Panc1 (cell line): ENCODE results near the gene CPAMD8. TPM values are rescaled to one million over a fixed set of nuclear protein-coding genes. Genes with fewer than 3 reads are reported as not detected.

ENCODE experiments used
- ATAC-seq: fragments of 200-7000 bp; cut with Tn5 transposase; 2 replicates; pipeline ENCODE4 v1.9.1; 2020; ENCODE audit warnings: mild to moderate bottlenecking, moderate library complexity
- BruUV-seq: library from RNA; stranded (reverse); fragments of 400-500 nt; replicated peaks from 2 replicates; lab custom pipeline; 2021; lab: Mats Ljungman, UMichigan
- CTCF ChIA-PET: fragments of 300-600 bp; sonication (Branson Sonifier 250); formaldehyde crosslinking; loops from one replicate; lab custom pipeline; 2022; ENCODE audit warnings: antibody characterized with exemption; lab: Charles Lee
- POLR2A ChIA-PET: fragments of 300-600 bp; sonication (Branson Sonifier 250); formaldehyde crosslinking; loops from one replicate; lab custom pipeline; 2022; ENCODE audit warnings: antibody characterized with exemption; lab: Charles Lee
- DNase-seq: peaks from one replicate; pipeline ENCODE4 v3.0.0-alpha.2; 2010; ENCODE audit warnings: low read depth, low spot score
- H3K27ac ChIP-seq: 2 replicates; pipeline ENCODE4 v1.5.1; 2011; ENCODE audit warnings: mild to moderate bottlenecking, low read length, inconsistent platforms
- H3K27me3 ChIP-seq: fragments of 200-500 bp; sonication (Bioruptor generic); 2 replicates; pipeline ENCODE4 v1.6.0; 2014; ENCODE audit warnings: low read length, inconsistent platforms; ENCODE audit not compliant: control insufficient read depth, insufficient read depth
- H3K36me3 ChIP-seq: fragments of 200-500 bp; sonication (Bioruptor generic); 2 replicates; pipeline ENCODE4 v1.5.1; 2014; ENCODE audit warnings: inconsistent platforms, mild to moderate bottlenecking, low read length, moderate library complexity; ENCODE audit not compliant: control insufficient read depth, insufficient read depth
- H3K4me1 ChIP-seq: 2 replicates; pipeline ENCODE4 v1.5.1; 2011; ENCODE audit warnings: inconsistent platforms, mild to moderate bottlenecking, low read length, moderate library complexity; ENCODE audit not compliant: control insufficient read depth, insufficient read depth
- H3K4me3 ChIP-seq, 2 experiments: 2 replicates each; pipeline ENCODE4 v1.5.1; 2011 to 2012; ENCODE audit warnings: low read depth in 2 of 2, low read length in 2 of 2, mild to moderate bottlenecking in 2 of 2, inconsistent platforms in 1 of 2, moderate library complexity in 1 of 2
- H3K9me3 ChIP-seq: fragments of 200-500 bp; sonication (Bioruptor generic); 2 replicates; pipeline ENCODE4 v1.5.1; 2014; ENCODE audit warnings: low read depth, mild to moderate bottlenecking, inconsistent platforms, low read length, moderate library complexity; ENCODE audit not compliant: control insufficient read depth, insufficient read depth
- CTCF ChIP-seq: fragments of 450-650 bp; IDR thresholded peaks from 2 replicates; pipeline ENCODE4 v1.5.1; 2017; ENCODE audit warnings: mild to moderate bottlenecking
- POLR2AphosphoS5 ChIP-seq: IDR thresholded peaks from 2 replicates; pipeline ENCODE4 v1.6.1; 2012; ENCODE audit warnings: mild to moderate bottlenecking, low read depth, low read length, moderate library complexity
- REST ChIP-seq, 2 experiments: IDR thresholded peaks; 2 replicates each; pipeline ENCODE4 v1.6.1; 2011 to 2012; ENCODE audit warnings: low read depth in 2 of 2, control low read depth in 1 of 2, low read length in 1 of 2, mild to moderate bottlenecking in 1 of 2, moderate library complexity in 1 of 2; ENCODE audit not compliant: insufficient read depth in 1 of 2
- SIN3A ChIP-seq: IDR thresholded peaks from 2 replicates; pipeline ENCODE4 v1.6.1; 2012; ENCODE audit warnings: low read depth, mild to moderate bottlenecking, low read length, moderate library complexity, borderline replicate concordance; ENCODE audit not compliant: insufficient read depth
- TCF7L2 ChIP-seq: IDR thresholded peaks from 2 replicates; pipeline ENCODE4 v1.6.1; 2011; ENCODE audit warnings: mild to moderate bottlenecking, low read depth, low read length, inconsistent platforms
- in situ Hi-C: cut with HindIII; loops from 2 replicates; pipeline ENCODE4 v1.10.0; 2016; ENCODE audit warnings: low sequenced_read_pairs, low pct_unique_long_range_greater_than_20kb
- intact Hi-C: fragments of 100-400 bp; cut with micrococcal nuclease; formaldehyde crosslinking; loops from one replicate; pipeline ENCODE4 v1.10.0; 2022; ENCODE audit not compliant: unreplicated experiment
- total RNA-seq: library from RNA; stranded (reverse); gene quantifications from one replicate; pipeline ENCODE4 v1.2.1, GENCODE V29; 2021; ENCODE audit not compliant: unreplicated experiment

The CPAMD8 gene
- total RNA-seq, 1 experiment from 2014 or later, result 2.0 TPM

GRCh38 chr19:16878181-16878965, 148.2 kb downstream of the CPAMD8 start:
- POLR2A ChIA-PET, result no interaction called here
- Histone ChIP-seq H3K27me3 (no peaks in the 10 kb centered on the region), H3K4me3 (no peak overlapping the region), H3K4me1 (no peaks in the 10 kb centered on the region), H3K27ac (no peak overlapping the region), H3K36me3 (no peaks in the 10 kb centered on the region), H3K9me3 (peaks cover 6% of the 10 kb centered on the region; the same call in 1 of the 2 replicates)
- in situ Hi-C loops (no loop called here), intact Hi-C loops (no loop called here)
- TF ChIP-seq REST (IDR thresholded peaks at IDR 0.05; ENCODE audit: insufficient read depth in 1 of 2, low read depth in 2 of 2, low read length in 1 of 2) (no peak), POLR2AphosphoS5 (no peak), SIN3A (no peak), CTCF (no peak), TCF7L2 (no peak)
- BruUV-seq, result no TSS peak
- CTCF ChIA-PET, result no interaction called here
- DNase-seq (no peak), ATAC-seq (no peak)

- in situ Hi-C loops, result no loop called here
- no peaks in the 10 kb centered on the region for H3K27me3 ChIP-seq
- peaks cover 6% of the 10 kb centered on the region; the same call in 1 of the 2 replicates for H3K9me3 ChIP-seq
- H3K36me3 ChIP-seq, result no peaks in the 10 kb centered on the region
- POLR2A ChIA-PET, result no interaction called here
- DNase-seq, result no peak
- H3K4me3 ChIP-seq, result no peak overlapping the region
- no peaks in the 10 kb centered on the region for H3K4me1 ChIP-seq
- TF ChIP-seq TCF7L2 (no peak), CTCF (no peak), SIN3A (no peak), POLR2AphosphoS5 (no peak), REST (IDR thresholded peaks at IDR 0.05; ENCODE audit: insufficient read depth in 1 of 2, low read depth in 2 of 2, low read length in 1 of 2) (no peak)
- CTCF ChIA-PET, result no interaction called here
- no TSS peak for BruUV-seq
- intact Hi-C loops, result no loop called here
- ATAC-seq, result no peak
- no peak overlapping the region for H3K27ac ChIP-seq
Observed at GRCh38 chr19:16877581-16877980, 149.0 kb downstream of the CPAMD8 start.
